Transverse colon (tissue), 4 donors: ENCODE measurements around the gene NOS3.

Experiments
- CTCF ChIP-seq, 5 experiments: fragments of 200-600 bp in 3 of 5; fragments of 450-650 bp in 2 of 5; sonication (generic) in 3 of 5; IDR thresholded peaks; 1 replicate in 2 of 5; 2 replicates in 3 of 5; pipeline ENCODE4 v1.5.1; 2016 to 2017; ENCODE audit warnings: antibody characterized with exemption in 5 of 5, inconsistent platforms in 3 of 5, mild to moderate bottlenecking in 2 of 5, moderate library complexity in 1 of 5
- EP300 ChIP-seq: sonication (generic); formaldehyde crosslinking; IDR thresholded peaks from one replicate; pipeline ENCODE4 v1.6.1; 2017; ENCODE audit warnings: antibody characterized with exemption, low read depth
- POLR2A ChIP-seq: fragments of 450-650 bp; IDR thresholded peaks from one replicate; pipeline ENCODE4 v1.6.1; 2016; ENCODE audit warnings: antibody characterized with exemption, mild to moderate bottlenecking, moderate library complexity
- POLR2AphosphoS5 ChIP-seq, 3 donors: sonication (generic); formaldehyde crosslinking; IDR thresholded peaks; one replicate each; pipeline ENCODE4 v1.6.1; 2016; ENCODE audit warnings: antibody characterized with exemption in 3 of 3

- TF ChIP-seq CTCF (IDR thresholded peaks at IDR 0.05): no peak
- no peak for TF ChIP-seq EP300
- no peak for TF ChIP-seq POLR2A
- peak in 1 of 3 donors; percentile 13 for TF ChIP-seq POLR2AphosphoS5 (IDR thresholded peaks at IDR 0.05)
Observed at GRCh38 chr7:151060416-151061212, 69.8 kb downstream of the NOS3 start.
